Loucy (cell line): Measurements from ENCODE around the gene PHACTR4.
"Not testable (repeated sequence)": the region's sequence is repeated elsewhere in the genome, so short reads cannot be mapped to it uniquely, and the experiment has no call there.

ENCODE experiments used
- H2AFZ ChIP-seq: fragments of 200-600 bp; sonication (generic); 2 replicates; pipeline ENCODE4 v1.6.0; 2016; ENCODE audit warnings: antibody characterized with exemption, mild to moderate bottlenecking, low read length, moderate library complexity
- H3F3A ChIP-seq: fragments of 200-600 bp; 2 replicates; pipeline ENCODE4 v1.6.0; 2016; ENCODE audit warnings: antibody characterized with exemption, low read depth, mild to moderate bottlenecking
- H3K27me3 ChIP-seq: fragments of 200-600 bp; sonication (generic); 2 replicates; pipeline ENCODE4 v1.6.1; 2014; ENCODE audit warnings: low read length, mild to moderate bottlenecking; ENCODE audit not compliant: insufficient read depth, poor library complexity, severe bottlenecking
- H3K36me3 ChIP-seq: fragments of 200-600 bp; sonication (generic); 2 replicates; pipeline ENCODE4 v1.6.1; 2016; ENCODE audit warnings: low read length; ENCODE audit not compliant: insufficient read depth
- H3K4me1 ChIP-seq: fragments of 200-600 bp; sonication (generic); 2 replicates; pipeline ENCODE4 v1.5.1; 2014; ENCODE audit warnings: low read length, mild to moderate bottlenecking; ENCODE audit not compliant: insufficient read depth, poor library complexity, severe bottlenecking
- H3K4me2 ChIP-seq: fragments of 200-600 bp; sonication (generic); 2 replicates; pipeline ENCODE4 v1.6.0; 2014; ENCODE audit warnings: antibody characterized with exemption, low read length, low read depth, mild to moderate bottlenecking; ENCODE audit not compliant: poor library complexity, severe bottlenecking
- H3K4me3 ChIP-seq: fragments of 200-600 bp; sonication (generic); 2 replicates; pipeline ENCODE4 v1.5.1; 2014; ENCODE audit warnings: low read length, mild to moderate bottlenecking, mixed read lengths; ENCODE audit not compliant: poor library complexity, severe bottlenecking
- H3K79me2 ChIP-seq: fragments of 200-600 bp; sonication (generic); 2 replicates; pipeline ENCODE4 v1.6.1; 2014; ENCODE audit warnings: low read length; ENCODE audit not compliant: insufficient read depth
- H3K9ac ChIP-seq: fragments of 200-600 bp; sonication (generic); 2 replicates; pipeline ENCODE4 v1.6.0; 2014; ENCODE audit warnings: mild to moderate bottlenecking, low read depth, low read length, moderate library complexity; ENCODE audit not compliant: poor library complexity, severe bottlenecking
- H3K9me2 ChIP-seq: fragments of 200-600 bp; sonication (generic); replicated peaks from 2 replicates; pipeline ENCODE4 v1.6.1; 2016; ENCODE audit warnings: low read depth, low read length, mixed read lengths
- H3K9me3 ChIP-seq: fragments of 200-600 bp; sonication (generic); 2 replicates; pipeline ENCODE4 v1.6.1; 2014; ENCODE audit warnings: mild to moderate bottlenecking, antibody characterized with exemption, low read length, low read depth; ENCODE audit not compliant: insufficient read depth
- H4K20me1 ChIP-seq: fragments of 200-600 bp; sonication (generic); 2 replicates; pipeline ENCODE4 v1.6.0; 2014; ENCODE audit warnings: antibody characterized with exemption, low read length, mild to moderate bottlenecking; ENCODE audit not compliant: insufficient read depth, poor library complexity, severe bottlenecking
- EZH2phosphoT487 ChIP-seq: fragments of 200-600 bp; IDR thresholded peaks from 2 replicates; pipeline ENCODE4 v1.6.1; 2018; ENCODE audit warnings: antibody characterized with exemption, mild to moderate bottlenecking, moderate library complexity, borderline replicate concordance
- TF ChIP-seq, protein P1 (sequence below): fragments of 200-600 bp; sonication (generic); conservative IDR thresholded peaks from 2 replicates; pipeline ENCODE4 v1.5.1; 2014; ENCODE audit warnings: mild to moderate bottlenecking, antibody characterized with exemption, low read length

Gene PHACTR4

DNA sequence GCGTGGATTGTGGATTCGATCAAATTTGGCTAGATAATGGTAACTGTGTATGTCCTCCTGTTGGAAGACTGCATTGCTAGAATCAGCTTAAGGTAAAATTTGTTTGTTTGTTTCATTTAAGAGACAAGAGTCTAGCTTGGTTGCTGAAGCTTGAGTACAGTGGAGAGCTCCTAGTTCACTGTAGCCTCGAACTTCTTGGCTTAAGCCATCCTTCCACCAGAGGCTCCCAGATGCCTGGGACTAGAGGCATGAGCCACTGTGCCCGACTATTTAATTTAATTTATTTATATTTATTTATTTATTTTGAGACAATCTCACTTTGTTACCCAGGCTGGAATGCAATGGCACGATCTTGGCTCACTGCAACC, 1.5 kb downstream of the PHACTR4 start:
- Histone ChIP-seq H3K9ac (peak overlapping the region; percentile 95), H3F3A (no peaks in the 10 kb centered on the region), H3K36me3 (no peaks in the 10 kb centered on the region), H3K4me2 (peak overlapping the region; percentile 94), H3K79me2 (peaks cover 59% of the 10 kb centered on the region), H3K4me3 (peak overlapping the region; percentile 87), H3K27me3 (no peaks in the 10 kb centered on the region), H3K4me1 (peaks cover 34% of the 10 kb centered on the region), H4K20me1 (peaks cover 34% of the 10 kb centered on the region), H3K9me3 (no peaks in the 10 kb centered on the region), H2AFZ (no peak overlapping the region), H3K9me2 (no peaks in the 10 kb centered on the region)
- no peak for TF ChIP-seq EZH2phosphoT487
- TF ChIP-seq, protein P1, sequence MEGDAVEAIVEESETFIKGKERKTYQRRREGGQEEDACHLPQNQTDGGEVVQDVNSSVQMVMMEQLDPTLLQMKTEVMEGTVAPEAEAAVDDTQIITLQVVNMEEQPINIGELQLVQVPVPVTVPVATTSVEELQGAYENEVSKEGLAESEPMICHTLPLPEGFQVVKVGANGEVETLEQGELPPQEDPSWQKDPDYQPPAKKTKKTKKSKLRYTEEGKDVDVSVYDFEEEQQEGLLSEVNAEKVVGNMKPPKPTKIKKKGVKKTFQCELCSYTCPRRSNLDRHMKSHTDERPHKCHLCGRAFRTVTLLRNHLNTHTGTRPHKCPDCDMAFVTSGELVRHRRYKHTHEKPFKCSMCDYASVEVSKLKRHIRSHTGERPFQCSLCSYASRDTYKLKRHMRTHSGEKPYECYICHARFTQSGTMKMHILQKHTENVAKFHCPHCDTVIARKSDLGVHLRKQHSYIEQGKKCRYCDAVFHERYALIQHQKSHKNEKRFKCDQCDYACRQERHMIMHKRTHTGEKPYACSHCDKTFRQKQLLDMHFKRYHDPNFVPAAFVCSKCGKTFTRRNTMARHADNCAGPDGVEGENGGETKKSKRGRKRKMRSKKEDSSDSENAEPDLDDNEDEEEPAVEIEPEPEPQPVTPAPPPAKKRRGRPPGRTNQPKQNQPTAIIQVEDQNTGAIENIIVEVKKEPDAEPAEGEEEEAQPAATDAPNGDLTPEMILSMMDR, result no peak

DNA sequence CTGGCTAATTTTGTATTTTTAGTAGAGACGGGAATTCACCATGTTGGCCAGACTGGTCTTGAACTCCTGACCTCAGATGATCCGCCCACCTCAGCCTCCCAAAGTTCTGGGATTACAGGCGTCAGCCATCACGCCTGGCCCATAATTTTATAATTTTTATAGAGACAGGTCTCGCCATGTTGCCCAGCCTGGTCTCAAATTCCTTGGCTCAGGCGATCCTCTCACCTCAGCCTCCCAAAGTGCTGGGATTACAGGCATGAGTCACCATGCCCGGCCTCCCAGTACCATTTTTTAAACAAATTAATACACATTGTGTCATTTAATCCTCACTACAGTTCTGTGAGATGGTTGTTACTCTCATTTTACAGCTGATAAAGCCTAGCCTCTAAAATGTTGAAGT, 3.9 kb downstream of the PHACTR4 start:
- Histone ChIP-seq H3K4me3 (peak overlapping the region; percentile 61), H3K9ac (peak overlapping the region; percentile 60), H3K4me2 (peak overlapping the region; percentile 94), H4K20me1 (peaks cover 37% of the 10 kb centered on the region), H3K79me2 (peaks cover 82% of the 10 kb centered on the region), H3K4me1 (peaks cover 32% of the 10 kb centered on the region)
- not testable (repeated sequence) for H3K27me3 ChIP-seq, H2AFZ ChIP-seq, H3K36me3 ChIP-seq, H3F3A ChIP-seq, H3K9me3 ChIP-seq, H3K9me2 ChIP-seq

DNA sequence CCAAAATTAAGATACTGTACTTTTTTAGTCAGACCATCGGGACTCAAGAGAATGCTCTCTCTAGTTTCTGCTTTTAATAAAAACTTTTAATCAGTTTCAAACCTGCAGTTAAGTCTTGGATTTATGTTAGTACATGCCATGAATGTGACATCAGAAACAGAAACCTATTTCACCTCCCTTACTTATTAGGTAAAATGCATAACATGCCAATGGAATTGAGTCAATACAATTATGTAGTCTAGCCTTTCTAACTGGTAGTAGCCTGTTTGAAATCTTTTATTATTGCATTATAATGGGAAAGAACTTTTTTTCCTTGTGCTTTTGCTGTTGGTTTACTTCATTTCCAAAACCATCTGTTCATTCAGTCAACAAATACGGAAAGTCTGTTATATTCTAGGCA, 4.8 kb downstream of the PHACTR4 start:
- Histone ChIP-seq H3K27me3 (no peaks in the 10 kb centered on the region), H3K79me2 (peaks cover 88% of the 10 kb centered on the region)

DNA sequence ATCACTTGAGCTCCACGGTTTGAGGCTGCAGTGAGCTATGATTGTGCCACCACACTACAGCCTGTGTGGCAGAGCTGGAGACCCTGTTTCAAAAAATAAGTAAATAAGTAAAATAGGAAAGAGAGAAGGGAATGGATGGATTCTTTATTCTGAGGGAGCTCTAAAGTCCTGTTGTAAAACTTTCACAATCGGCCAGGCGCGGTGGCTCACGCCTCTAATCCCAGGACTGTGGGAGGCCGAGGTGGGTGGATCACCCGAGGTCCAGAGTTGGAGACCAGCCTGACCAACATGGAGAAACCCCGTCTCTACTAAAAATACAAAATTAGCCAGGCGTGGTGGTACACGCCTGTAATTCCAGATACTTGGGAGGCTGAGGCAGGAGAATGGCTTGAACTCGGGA, 6.1 kb downstream of the PHACTR4 start:
- not testable (repeated sequence) for H3K9ac ChIP-seq, H3K4me2 ChIP-seq, H3F3A ChIP-seq, H3K9me3 ChIP-seq, H3K9me2 ChIP-seq, H2AFZ ChIP-seq, H3K27me3 ChIP-seq, H3K36me3 ChIP-seq, H3K4me3 ChIP-seq
- Histone ChIP-seq H4K20me1 (peaks cover 46% of the 10 kb centered on the region), H3K4me1 (peaks cover 25% of the 10 kb centered on the region), H3K79me2 (peaks cover 92% of the 10 kb centered on the region)

More for the DNA sequence above, 4.8 kb downstream of the PHACTR4 start:
- Histone ChIP-seq H2AFZ (no peak overlapping the region), H3K9ac (peak overlapping the region; percentile 60), H3K4me3 (peak overlapping the region; percentile 61), H3F3A (no peaks in the 10 kb centered on the region), H3K4me2 (peak overlapping the region; percentile 94), H3K4me1 (peaks cover 27% of the 10 kb centered on the region), H4K20me1 (peaks cover 44% of the 10 kb centered on the region), H3K36me3 (no peaks in the 10 kb centered on the region), H3K9me2 (no peaks in the 10 kb centered on the region), H3K9me3 (no peaks in the 10 kb centered on the region)
- TF ChIP-seq, protein P1, result no peak
- TF ChIP-seq EZH2phosphoT487, result no peak

DNA sequence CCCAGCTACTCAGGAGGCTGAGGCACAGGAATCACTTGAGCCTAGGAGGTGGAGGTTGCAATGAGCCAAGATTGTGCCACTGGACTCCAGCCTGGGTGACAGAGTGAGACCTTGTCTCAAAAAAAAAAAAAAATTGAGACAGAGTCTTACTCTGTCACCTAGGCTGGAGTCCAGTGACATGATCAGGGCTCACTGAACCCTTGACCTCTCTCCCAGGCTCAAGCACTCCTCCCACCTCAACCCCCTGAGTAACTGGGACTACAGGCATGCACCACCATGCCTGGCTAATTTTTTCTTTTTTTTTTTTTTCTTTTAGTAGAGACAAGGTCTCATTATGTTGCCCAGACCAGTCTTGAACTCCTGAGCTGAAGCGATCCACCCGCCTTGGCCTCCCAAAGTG, 6.7 kb downstream of the PHACTR4 start:
- H3K36me3 ChIP-seq, H3K9me3 ChIP-seq, H2AFZ ChIP-seq, H3K27me3 ChIP-seq, H3K9me2 ChIP-seq, H3K4me3 ChIP-seq, H3F3A ChIP-seq, H3K9ac ChIP-seq, H3K4me2 ChIP-seq: not testable (repeated sequence)
- Histone ChIP-seq H3K79me2 (peaks cover 92% of the 10 kb centered on the region), H3K4me1 (peaks cover 21% of the 10 kb centered on the region), H4K20me1 (peaks cover 42% of the 10 kb centered on the region)
